ENCODE measurements around the gene DUSP8. TPM values are rescaled to one million over a fixed set of nuclear protein-coding genes. Genes with fewer than 3 reads are reported as not detected.

DUSP8 gene
- total and polyA plus RNA-seq, 2 of the 8 experiments (the other 6 are each of a cell fraction or from before 2014, with no cell fraction given): 2.8 to 3.6 TPM

DNA sequence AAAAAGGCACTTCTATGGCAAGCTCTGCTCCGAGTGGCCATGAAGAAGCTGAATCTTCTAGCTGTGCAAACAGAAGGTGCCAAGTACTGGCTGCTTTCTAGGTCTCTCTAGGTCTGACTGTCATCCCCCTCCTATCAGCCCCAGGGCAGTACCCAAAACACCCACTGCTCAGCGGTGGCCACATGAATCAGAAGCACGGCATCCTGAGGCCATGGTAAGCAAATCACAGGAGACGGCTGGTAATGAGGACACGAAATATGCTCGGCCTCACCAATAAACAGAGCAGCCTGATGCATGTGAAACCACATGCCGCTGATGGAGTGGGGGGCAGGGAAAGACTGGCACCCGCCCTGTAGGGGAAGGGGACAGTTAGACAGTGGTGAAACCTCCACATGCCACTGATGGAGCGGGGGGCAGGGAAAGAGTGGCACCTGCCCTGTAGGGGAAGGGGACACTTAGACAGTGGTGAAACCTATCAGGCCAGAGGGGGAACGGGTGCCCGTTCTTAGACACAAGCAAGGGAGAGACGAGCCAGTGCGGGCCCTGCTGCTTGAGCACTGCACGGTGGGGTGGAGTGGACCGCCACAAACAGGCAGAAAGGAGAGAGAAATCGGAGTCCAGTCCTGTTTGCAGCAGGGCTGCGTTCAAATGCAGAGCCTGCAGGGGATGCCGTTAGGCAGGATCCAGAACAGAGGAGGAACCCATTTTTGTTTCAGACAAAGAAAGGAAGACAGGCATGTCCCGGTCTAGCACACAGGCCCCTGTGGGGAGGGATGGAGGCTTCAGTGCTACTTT, 55.6 kb downstream of the DUSP8 start:
- Histone ChIP-seq H3K23me2 (ENCODE audit: low read depth, low read length) (no peaks in the 10 kb centered on the region), H3K9ac (replicated peaks in 1 of 4; ENCODE audit: extremely low read depth in 1 of 4, low read depth in 3 of 4, low read length in 3 of 4) (no peak overlapping the region)

More for the DNA sequence above, 55.6 kb downstream of the DUSP8 start:
- ChIA-PET CTCF (ENCODE audit: partially characterized antibody) (interaction anchor here (0.7 to 3.8 kb wide), 23 partner anchors 9 to 223 kb away, joined by 3 to 21 read pairs (median 4); no protein-coding TSS in a partner anchor), POLR2A (ENCODE audit: partially characterized antibody) (no interaction called here)
- H3K23ac ChIP-seq (ENCODE audit: insufficient read length): no peak overlapping the region
- no peak overlapping the region for H3K4me2 ChIP-seq (ENCODE audit: insufficient read depth in 1 of 2, low read depth in 2 of 2, low read length in 2 of 2)
- 86% methylated on average over 17 of the region's 19 CpGs; no CpG with 5 or more reads in 1 of the 2 experiments for WGBS, 2 experiments (ENCODE audit: extremely low coverage in 1 of 2, insufficient coverage in 1 of 2, insufficient read length in 1 of 2, insufficient replicate concordance in 2 of 2, low coverage in 1 of 2, low lambda C conversion rate in 2 of 2, missing lambda C conversion rate in 1 of 2)
- H2BK20ac ChIP-seq (ENCODE audit: low read length): no peak overlapping the region
- peaks cover 13% of the 10 kb centered on the region; the same call in 1 of the 2 replicates for H3K79me1 ChIP-seq (ENCODE audit: low read depth, low read length)
- H3K56ac ChIP-seq (replicated peaks; ENCODE audit: insufficient read length, low read depth, low read length): no peak overlapping the region
- H3K27me3 ChIP-seq (replicated peaks in 1 of 4; ENCODE audit: control insufficient read depth in 3 of 4, extremely low read depth in 1 of 4, insufficient read depth in 3 of 4, low read length in 3 of 4): no peaks in the 10 kb centered on the region
- H3K79me2 ChIP-seq (ENCODE audit: control insufficient read depth in 1 of 2, insufficient read depth in 2 of 2, low read length in 2 of 2): peaks cover 0 to 20% of the 10 kb centered on the region in 2 experiments; a peak in 1 of 4 replicates
- peaks cover 12 to 25% of the 10 kb centered on the region in 2 experiments for H4K20me1 ChIP-seq (replicated peaks in 1 of 2; ENCODE audit: control insufficient read depth in 1 of 2, insufficient read depth in 2 of 2, low read length in 2 of 2)
- DNase-seq (ENCODE audit: low read depth in 1 of 2, low spot score in 2 of 2): no peak
- H2BK12ac ChIP-seq (ENCODE audit: low read depth, low read length): no peak overlapping the region
- H2AFZ ChIP-seq (ENCODE audit: low read length): no peak overlapping the region
- no peak overlapping the region for H3K14ac ChIP-seq (ENCODE audit: insufficient read length)
- no peak overlapping the region for H2BK120ac ChIP-seq (replicated peaks; ENCODE audit: low read depth, low read length)
- no peak overlapping the region for H4K5ac ChIP-seq (ENCODE audit: insufficient read length, low read depth, low read length)
- TF ChIP-seq, protein P1, sequence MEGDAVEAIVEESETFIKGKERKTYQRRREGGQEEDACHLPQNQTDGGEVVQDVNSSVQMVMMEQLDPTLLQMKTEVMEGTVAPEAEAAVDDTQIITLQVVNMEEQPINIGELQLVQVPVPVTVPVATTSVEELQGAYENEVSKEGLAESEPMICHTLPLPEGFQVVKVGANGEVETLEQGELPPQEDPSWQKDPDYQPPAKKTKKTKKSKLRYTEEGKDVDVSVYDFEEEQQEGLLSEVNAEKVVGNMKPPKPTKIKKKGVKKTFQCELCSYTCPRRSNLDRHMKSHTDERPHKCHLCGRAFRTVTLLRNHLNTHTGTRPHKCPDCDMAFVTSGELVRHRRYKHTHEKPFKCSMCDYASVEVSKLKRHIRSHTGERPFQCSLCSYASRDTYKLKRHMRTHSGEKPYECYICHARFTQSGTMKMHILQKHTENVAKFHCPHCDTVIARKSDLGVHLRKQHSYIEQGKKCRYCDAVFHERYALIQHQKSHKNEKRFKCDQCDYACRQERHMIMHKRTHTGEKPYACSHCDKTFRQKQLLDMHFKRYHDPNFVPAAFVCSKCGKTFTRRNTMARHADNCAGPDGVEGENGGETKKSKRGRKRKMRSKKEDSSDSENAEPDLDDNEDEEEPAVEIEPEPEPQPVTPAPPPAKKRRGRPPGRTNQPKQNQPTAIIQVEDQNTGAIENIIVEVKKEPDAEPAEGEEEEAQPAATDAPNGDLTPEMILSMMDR (IDR thresholded peaks at IDR 0.05; ENCODE audit: control extremely low read depth in 1 of 3, insufficient read depth in 1 of 3, low read depth in 1 of 3, low read length in 3 of 3): peak in 1 of 3 experiments; percentile 8; a peak in 2 of 4 replicates
- no peak for TF ChIP-seq RAD21 (IDR thresholded peaks at IDR 0.05 in 1 of 2, conservative IDR thresholded peaks at IDR 0.05 in 1 of 2; ENCODE audit: low read depth in 2 of 2, low read length in 2 of 2)
- no peak overlapping the region for H2AK5ac ChIP-seq (ENCODE audit: low read depth, low read length)
- H3K36me3 ChIP-seq (ENCODE audit: control insufficient read depth in 2 of 4, insufficient read depth in 4 of 4, low read length in 3 of 4): no peaks in the 10 kb centered on the region
- no peak overlapping the region for H4K91ac ChIP-seq (replicated peaks; ENCODE audit: insufficient read length, low read length)
- H2BK15ac ChIP-seq (ENCODE audit: low read length): no peak overlapping the region
- no peaks in the 10 kb centered on the region for H3K9me3 ChIP-seq (ENCODE audit: insufficient read depth in 2 of 2, low read depth in 1 of 2, low read length in 1 of 2)
- H3K27ac ChIP-seq (ENCODE audit: low read depth, low read length): no peak overlapping the region
- FAIRE-seq: no peak
- no peak overlapping the region for H3K4me3 ChIP-seq (ENCODE audit: extremely low read depth in 1 of 4, insufficient read depth in 2 of 4, low read depth in 3 of 4, low read length in 4 of 4)
- peaks cover 0 to 9% (median 8%) of the 10 kb centered on the region in 4 experiments; a peak in 6 of 7 replicates for H3K4me1 ChIP-seq (replicated peaks in 1 of 4; ENCODE audit: control insufficient read depth in 3 of 4, insufficient read depth in 4 of 4, low read length in 3 of 4)
- H3K4ac ChIP-seq (replicated peaks; ENCODE audit: insufficient read length, low read depth, low read length): no peak overlapping the region
- H4K8ac ChIP-seq (ENCODE audit: extremely low read depth, insufficient read depth, low read length): no peak overlapping the region
- H3K18ac ChIP-seq (ENCODE audit: extremely low read depth, low read length): no peak overlapping the region
- no peak overlapping the region for H2BK5ac ChIP-seq (ENCODE audit: low read depth, low read length)
